Right lobe of liver (tissue), 6 donors: ENCODE data around the gene QTRT2. TPM values are rescaled to one million over a fixed set of nuclear protein-coding genes. Genes with fewer than 3 reads are reported as not detected.
A peak's percentile ranks its signal among the peaks of the same experiment; 100 is the strongest.

Experiments
- ATAC-seq, 4 donors: fragments of 200-7000 bp; cut with Tn5 transposase; one replicate each; pipeline ENCODE4 v1.9.1; 2020; ENCODE audit warnings: mild to moderate bottlenecking in 4 of 4, moderate library complexity in 4 of 4
- DNase-seq, 3 donors: peaks; one replicate each; pipeline ENCODE4 v3.0.0-alpha.2; 2020
- H3K27ac ChIP-seq, 3 donors: fragments of 200-600 bp; one replicate each; pipeline ENCODE4 v1.8.0; 2022
- H3K27me3 ChIP-seq, 2 donors: fragments of 200-600 bp; one replicate each; pipeline ENCODE4 v1.8.0; 2022
- H3K36me3 ChIP-seq, 4 donors: fragments of 200-600 bp; sonication (generic) in 1 of 4; one replicate each; pipeline versions ENCODE4 v1.5.1 to v1.8.0; 2017 to 2022; ENCODE audit warnings: control low read depth in 1 of 4
- H3K4me1 ChIP-seq, 4 donors: fragments of 200-600 bp; sonication (generic) in 1 of 4; one replicate each; pipeline versions ENCODE4 v1.5.1 to v1.8.0; 2017 to 2022; ENCODE audit warnings: control low read depth in 1 of 4
- H3K4me3 ChIP-seq, 3 donors: fragments of 200-600 bp; one replicate each; pipeline ENCODE4 v1.8.0; 2022
- H3K9me3 ChIP-seq, 4 donors: fragments of 200-600 bp; sonication (generic) in 1 of 4; one replicate each; pipeline versions ENCODE4 v1.5.1 to v1.8.0; 2017 to 2022; ENCODE audit warnings: control low read depth in 1 of 4
- POLR2A ChIP-seq: fragments of 450-650 bp; IDR thresholded peaks from one replicate; pipeline ENCODE4 v1.6.1; 2017; ENCODE audit warnings: antibody characterized with exemption, mild to moderate bottlenecking
- WGBS: methylation state at CpG from one replicate; pipeline ENCODE4 v1.1.6; 2018; ENCODE audit warnings: low coverage, low lambda C conversion rate; ENCODE audit not compliant: insufficient coverage; ENCODE audit errors: missing lambda C conversion rate; 5-methylcytosine and 5-hydroxymethylcytosine counted together
- intact Hi-C, 2 donors: fragments of 100-400 bp; cut with DNase I; formaldehyde crosslinking; loops; one replicate each; pipeline versions ENCODE4 v1.11.2 to v1.14.1; 2022
- total RNA-seq, 6 experiments: library from RNA; depleted of rRNA in 2 of 6; stranded (reverse); fragments of >200 nt in 2 of 6; fragmentation: NEBNext Ultra II Directional in 3 of 6; extraction: Animal tissue kit (Norgen Biotek cat#: 25700) in 3 of 6; gene quantifications; one replicate each; pipeline versions ENCODE4 v1.1.0 to v1.2.4, GENCODE V29; 2016 to 2023
- TF ChIP-seq, protein P1 (sequence below), 4 donors: fragments of 200-600 bp in 3 of 4; fragments of 450-650 bp in 1 of 4; IDR thresholded peaks; one replicate each; pipeline versions ENCODE4 v1.5.1 to v1.8.0; 2016 to 2022; ENCODE audit warnings: antibody characterized with exemption in 4 of 4, mild to moderate bottlenecking in 2 of 4
- donor health status: DM: no; HTN: yes; CAD: no.
- donor health status: DM: no; HTN: no; CAD: no.
- donor health status: DM: no; HTN: no; CAD: no.
- donor health status: DM: no; HTN: yes; CAD: no.
- donor health status: DM: no; HTN: yes; CAD: no.

The QTRT2 gene
- total RNA-seq, 6 experiments from 2014 or later: 6.3 to 9.8 (median 7.8) TPM

GRCh38 chr3:114089675-114090074, 33.1 kb downstream of the QTRT2 start:
- H3K27ac ChIP-seq: no peak overlapping the region
- TF ChIP-seq, protein P1, sequence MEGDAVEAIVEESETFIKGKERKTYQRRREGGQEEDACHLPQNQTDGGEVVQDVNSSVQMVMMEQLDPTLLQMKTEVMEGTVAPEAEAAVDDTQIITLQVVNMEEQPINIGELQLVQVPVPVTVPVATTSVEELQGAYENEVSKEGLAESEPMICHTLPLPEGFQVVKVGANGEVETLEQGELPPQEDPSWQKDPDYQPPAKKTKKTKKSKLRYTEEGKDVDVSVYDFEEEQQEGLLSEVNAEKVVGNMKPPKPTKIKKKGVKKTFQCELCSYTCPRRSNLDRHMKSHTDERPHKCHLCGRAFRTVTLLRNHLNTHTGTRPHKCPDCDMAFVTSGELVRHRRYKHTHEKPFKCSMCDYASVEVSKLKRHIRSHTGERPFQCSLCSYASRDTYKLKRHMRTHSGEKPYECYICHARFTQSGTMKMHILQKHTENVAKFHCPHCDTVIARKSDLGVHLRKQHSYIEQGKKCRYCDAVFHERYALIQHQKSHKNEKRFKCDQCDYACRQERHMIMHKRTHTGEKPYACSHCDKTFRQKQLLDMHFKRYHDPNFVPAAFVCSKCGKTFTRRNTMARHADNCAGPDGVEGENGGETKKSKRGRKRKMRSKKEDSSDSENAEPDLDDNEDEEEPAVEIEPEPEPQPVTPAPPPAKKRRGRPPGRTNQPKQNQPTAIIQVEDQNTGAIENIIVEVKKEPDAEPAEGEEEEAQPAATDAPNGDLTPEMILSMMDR (IDR thresholded peaks at IDR 0.05): no peak
- no peak for TF ChIP-seq POLR2A
- no peak overlapping the region for H3K4me3 ChIP-seq
- peaks cover 0 to 15% (median 5%) of the 10 kb centered on the region in 4 donors for H3K36me3 ChIP-seq
- intact Hi-C loops: no loop called here
- H3K9me3 ChIP-seq: no peaks in the 10 kb centered on the region
- H3K27me3 ChIP-seq: no peaks in the 10 kb centered on the region
- H3K4me1 ChIP-seq: no peaks in the 10 kb centered on the region
- DNase-seq (no peak), ATAC-seq (no peak)

DNA sequence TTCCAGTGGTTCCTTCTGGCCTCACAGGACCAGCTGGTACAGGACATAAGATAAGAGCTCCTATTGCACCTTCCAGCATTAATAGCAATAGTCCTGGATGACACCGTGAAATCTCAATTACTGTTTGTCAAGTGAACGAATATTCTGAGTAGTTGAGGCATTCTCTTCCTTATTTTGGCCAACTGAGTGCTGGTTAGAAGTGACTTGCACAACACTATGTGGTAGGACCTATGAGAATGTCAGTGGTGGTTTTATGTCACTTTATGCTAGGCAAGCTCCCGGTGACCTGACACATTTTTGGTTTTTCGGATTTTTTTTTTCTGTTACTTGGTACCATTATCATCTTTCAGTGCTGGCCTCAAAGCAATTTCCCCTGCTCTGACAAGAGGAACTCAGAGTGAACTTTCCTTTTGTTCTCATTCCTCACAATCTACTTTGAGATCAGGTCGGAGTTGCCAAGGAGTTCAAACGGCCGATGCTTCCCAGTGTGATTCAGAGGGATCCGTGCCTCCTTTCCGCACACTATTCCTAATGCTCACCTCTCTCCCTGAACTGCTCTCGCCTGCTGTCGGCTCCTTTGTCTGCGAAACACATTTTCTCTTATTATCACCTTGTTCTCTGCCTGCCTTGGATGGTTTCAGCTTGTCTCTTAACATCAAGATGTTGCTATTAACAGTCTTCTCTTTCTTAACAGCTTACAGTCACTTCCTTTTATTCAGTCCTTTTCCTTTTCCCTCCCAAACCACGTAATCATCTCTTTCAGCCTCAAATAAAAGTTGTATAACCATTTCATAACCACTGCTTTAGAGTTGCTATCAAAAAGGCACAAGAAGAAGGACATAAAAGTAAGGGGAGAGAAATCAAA, 35.8 kb downstream of the QTRT2 start:
- Histone ChIP-seq H3K4me3 (no peak overlapping the region), H3K36me3 (no peaks in the 10 kb centered on the region), H3K27ac (no peak overlapping the region), H3K27me3 (no peaks in the 10 kb centered on the region), H3K4me1 (no peaks in the 10 kb centered on the region), H3K9me3 (no peaks in the 10 kb centered on the region)
- WGBS: 24% methylated on average over 13 of the region's 13 CpGs
- ATAC-seq (peak; percentile 28 to 54 (median 40)), DNase-seq (no peak)
- intact Hi-C loops: no loop called here
- no peak for TF ChIP-seq POLR2A
- TF ChIP-seq, protein P1 (IDR thresholded peaks at IDR 0.05): no peak

DNA sequence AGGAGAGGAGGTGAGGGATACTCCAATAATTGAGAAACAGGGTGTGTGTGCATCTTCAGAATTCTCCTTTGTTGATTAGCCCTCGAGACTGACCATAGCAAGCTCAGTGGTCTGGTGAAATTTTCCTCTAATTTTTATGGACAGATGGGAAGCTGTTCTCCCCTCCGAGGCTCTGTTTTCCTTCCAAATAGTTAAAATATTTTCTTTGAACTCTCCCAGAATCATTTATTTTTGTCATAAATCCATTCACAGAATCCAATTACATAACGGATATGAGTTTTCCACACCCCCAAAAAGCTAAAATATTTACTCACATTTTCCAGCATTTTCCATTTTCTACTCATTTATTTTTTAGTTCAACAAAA, 36.5 kb downstream of the QTRT2 start:
- DNase-seq: no peak
- ATAC-seq: no peak
- no peaks in the 10 kb centered on the region for H3K36me3 ChIP-seq
- intact Hi-C loops: no loop called here
- no peaks in the 10 kb centered on the region for H3K4me1 ChIP-seq
- TF ChIP-seq POLR2A: no peak
- TF ChIP-seq, protein P1 (IDR thresholded peaks at IDR 0.05): no peak
- no peaks in the 10 kb centered on the region for H3K9me3 ChIP-seq
- 45% methylated on average over 3 of the region's 3 CpGs for WGBS
- no peaks in the 10 kb centered on the region for H3K27me3 ChIP-seq
- H3K27ac ChIP-seq: no peak overlapping the region
- H3K4me3 ChIP-seq: no peak overlapping the region

DNA sequence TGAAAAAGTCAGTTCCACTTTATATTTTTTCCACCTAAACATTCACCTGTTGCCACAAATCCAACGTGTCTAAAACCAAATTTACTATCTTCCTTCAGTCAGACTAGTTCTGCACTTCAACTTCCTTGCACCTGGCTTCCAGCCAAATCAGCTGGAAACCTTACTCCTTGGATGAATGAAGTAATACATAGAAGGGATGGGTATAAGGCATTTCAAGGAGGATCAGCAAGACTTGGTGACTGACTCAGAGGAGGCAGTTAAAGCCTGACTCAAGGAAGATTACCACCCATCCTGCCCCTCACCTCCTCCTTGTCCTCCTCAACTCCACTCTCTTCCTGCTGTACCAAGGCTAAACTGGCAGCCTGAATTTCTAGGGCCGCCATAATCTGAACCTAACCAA, 37.1 kb downstream of the QTRT2 start:
- Histone ChIP-seq H3K36me3 (no peaks in the 10 kb centered on the region), H3K27me3 (no peaks in the 10 kb centered on the region), H3K4me3 (no peak overlapping the region), H3K27ac (no peak overlapping the region), H3K4me1 (no peaks in the 10 kb centered on the region), H3K9me3 (no peaks in the 10 kb centered on the region)
- DNase-seq (no peak), ATAC-seq (peak in 1 of 4 donors; percentile 20)
- intact Hi-C loops: no loop called here
- TF ChIP-seq, protein P1 (IDR thresholded peaks at IDR 0.05): no peak
- no peak for TF ChIP-seq POLR2A
- WGBS: 5% methylated on average over 1 of the region's 2 CpGs
